K562 treated with DMSO at 1 percent for 4 hours (cell line): ENCODE measurements around the gene GPHB5. TPM values are rescaled to one million over a fixed set of nuclear protein-coding genes. Genes with fewer than 3 reads are reported as not detected.

Experiments
- total RNA-seq: library from RNA; unstranded; fragments of 300-600 nt; gene quantifications from 2 replicates; pipeline ENCODE4 v1.2.3, GENCODE V29; 2022; ENCODE audit not compliant: insufficient read depth

GPHB5 gene
- not detected in 2 replicates for total RNA-seq

DNA sequence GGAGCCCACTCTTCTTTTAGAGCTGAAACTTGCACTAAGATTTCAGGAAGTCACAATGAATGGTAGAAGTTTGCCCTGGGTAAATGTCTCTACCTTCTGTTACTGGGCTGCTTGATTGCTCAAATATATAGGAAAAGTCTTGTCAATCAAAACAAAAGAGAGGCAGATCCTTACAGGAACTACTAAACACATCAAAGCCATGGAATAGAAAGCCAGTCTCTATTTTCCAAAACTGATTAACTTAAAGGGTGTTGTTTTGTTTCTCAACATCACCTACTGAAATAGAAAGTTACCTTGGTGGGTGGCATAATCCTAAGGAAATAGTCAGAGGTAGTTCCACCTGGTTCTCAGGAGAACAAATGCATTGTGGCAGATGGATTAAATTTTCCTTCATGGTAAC, at the start of gene GPHB5:
TSS of gene GPHB5 (minus strand) at position 101 of the 400 bp plus-strand sequence. CDS start 1,086 bp downstream, outside the sequence.

Other genes with a start within 250 kb of the GPHB5 start
- not detected in 2 replicates for gene RHOJ, start 114.5 kb downstream of the GPHB5 start, total RNA-seq
- gene PPP2R5E, start 224.4 kb upstream of the GPHB5 start, total RNA-seq, result 9.8 and 11.9 TPM in 2 replicates